Hepatocyte (in vitro differentiated cells): ENCODE results near the gene C20orf173. TPM values are rescaled to one million over a fixed set of nuclear protein-coding genes. Genes with fewer than 3 reads are reported as not detected.
A peak's percentile ranks its signal among the peaks of the same experiment; 100 is the strongest.

Experiments
- DNase-seq: peaks from one replicate; pipeline ENCODE4 v3.0.0-alpha.2; 2016; ENCODE audit warnings: low spot score
- H2AFZ ChIP-seq: fragments of 200-600 bp; sonication (generic); 2 replicates; pipeline ENCODE4 v1.6.0; 2016; ENCODE audit warnings: antibody characterized with exemption, mild to moderate bottlenecking
- H3K27ac ChIP-seq: fragments of 200-600 bp; sonication (generic); 2 replicates; pipeline ENCODE4 v1.5.1; 2016; ENCODE audit warnings: mild to moderate bottlenecking
- H3K27me3 ChIP-seq: fragments of 200-600 bp; sonication (generic); 2 replicates; pipeline ENCODE4 v1.6.1; 2016
- H3K36me3 ChIP-seq: fragments of 200-600 bp; sonication (generic); replicated peaks from 2 replicates; pipeline ENCODE4 v1.5.1; 2016; ENCODE audit warnings: low read depth; ENCODE audit not compliant: insufficient read depth
- H3K4me1 ChIP-seq: fragments of 200-600 bp; sonication (generic); 2 replicates; pipeline ENCODE4 v1.5.1; 2016; ENCODE audit warnings: mild to moderate bottlenecking, moderate library complexity; ENCODE audit not compliant: insufficient read depth
- H3K4me2 ChIP-seq: fragments of 200-600 bp; sonication (generic); 2 replicates; pipeline ENCODE4 v1.6.0; 2016
- H3K4me3 ChIP-seq: fragments of 200-600 bp; sonication (generic); 2 replicates; pipeline ENCODE4 v1.5.1; 2016; ENCODE audit warnings: mild to moderate bottlenecking
- H3K79me2 ChIP-seq: fragments of 200-600 bp; sonication (generic); 2 replicates; pipeline ENCODE4 v1.6.0; 2017; ENCODE audit warnings: mild to moderate bottlenecking
- H3K9me2 ChIP-seq: fragments of 200-600 bp; sonication (generic); replicated peaks from 2 replicates; pipeline ENCODE4 v1.6.0; 2017; ENCODE audit warnings: mild to moderate bottlenecking; ENCODE audit not compliant: insufficient read depth
- H3K9me3 ChIP-seq: fragments of 200-600 bp; sonication (generic); 2 replicates; pipeline ENCODE4 v1.5.1; 2016; ENCODE audit warnings: low read depth, mild to moderate bottlenecking
- H4K20me1 ChIP-seq: fragments of 200-600 bp; sonication (generic); 2 replicates; pipeline ENCODE4 v1.6.0; 2016; ENCODE audit warnings: mild to moderate bottlenecking; ENCODE audit not compliant: insufficient read depth, poor library complexity, severe bottlenecking
- CTCF ChIP-seq: fragments of 200-600 bp; sonication (generic); IDR thresholded peaks from 2 replicates; pipeline ENCODE4 v1.5.1; 2016; ENCODE audit warnings: antibody characterized with exemption, mild to moderate bottlenecking; ENCODE audit not compliant: poor library complexity
- EZH2 ChIP-seq: fragments of 200-600 bp; sonication (generic); IDR thresholded peaks from 2 replicates; pipeline ENCODE4 v1.6.1; 2016; ENCODE audit warnings: antibody characterized with exemption, mild to moderate bottlenecking, borderline replicate concordance
- EZH2phosphoT487 ChIP-seq: fragments of 200-600 bp; sonication (generic); IDR thresholded peaks from one replicate; pipeline ENCODE4 v1.6.1; 2018; ENCODE audit warnings: antibody characterized with exemption, mild to moderate bottlenecking, low read depth, moderate library complexity; ENCODE audit not compliant: unreplicated experiment, severe bottlenecking
- WGBS: methylation state at CpG from one replicate; pipeline ENCODE4 v1.1.6; 2016; ENCODE audit warnings: low lambda C conversion rate; ENCODE audit errors: missing lambda C conversion rate; 5-methylcytosine and 5-hydroxymethylcytosine counted together
- polyA plus RNA-seq: library from polyadenylated mRNA; unstranded; fragments of >200 nt; fragmentation: Nextera tagmentation; extraction: Ambion mirVana; gene quantifications from 2 replicates; pipeline ENCODE4 v1.2.1, GENCODE V29; 2016
- total RNA-seq: library from RNA; depleted of rRNA; stranded (reverse); fragments of >200 nt; gene quantifications from 2 replicates; pipeline ENCODE4 v1.2.3, GENCODE V29; 2014

Gene C20orf173
- total and polyA plus RNA-seq, 2 experiments from 2014 or later, result not detected

- TF ChIP-seq CTCF (peak; percentile 67), EZH2 (no peak), EZH2phosphoT487 (no peak)
- no peaks in the 10 kb centered on the region for H3K9me3 ChIP-seq
- no peaks in the 10 kb centered on the region for H3K9me2 ChIP-seq
- H3K4me3 ChIP-seq, result no peak overlapping the region
- H3K27me3 ChIP-seq, result no peaks in the 10 kb centered on the region
- no peaks in the 10 kb centered on the region for H3K4me1 ChIP-seq
- H4K20me1 ChIP-seq, result no peaks in the 10 kb centered on the region
- H3K4me2 ChIP-seq, result no peak overlapping the region
- WGBS, result 93% methylated on average over 1 of the region's 2 CpGs
- DNase-seq, result peak; percentile 46
- H3K79me2 ChIP-seq, result no peaks in the 10 kb centered on the region
- H3K27ac ChIP-seq, result no peak overlapping the region
- H2AFZ ChIP-seq, result no peak overlapping the region
- no peaks in the 10 kb centered on the region for H3K36me3 ChIP-seq
Measured at GRCh38 chr20:35511814-35512420, 17.5 kb downstream of the C20orf173 start.

- no peak for DNase-seq
Measured at GRCh38 chr20:35510951-35511735, 18.3 kb downstream of the C20orf173 start.

GRCh38 chr20:35508493-35509218, 20.8 kb downstream of the C20orf173 start:
- H2AFZ ChIP-seq, result no peak overlapping the region
- no peaks in the 10 kb centered on the region for H3K79me2 ChIP-seq
- 94% methylated on average over 10 of the region's 10 CpGs for WGBS
- H3K4me3 ChIP-seq, result no peak overlapping the region
- no peaks in the 10 kb centered on the region for H3K9me2 ChIP-seq
- H4K20me1 ChIP-seq, result no peaks in the 10 kb centered on the region
- no peaks in the 10 kb centered on the region for H3K27me3 ChIP-seq
- no peak for DNase-seq
- H3K4me1 ChIP-seq, result peaks cover 6% of the 10 kb centered on the region
- no peaks in the 10 kb centered on the region for H3K36me3 ChIP-seq
- no peaks in the 10 kb centered on the region for H3K9me3 ChIP-seq
- H3K27ac ChIP-seq, result no peak overlapping the region
- no peak for TF ChIP-seq EZH2phosphoT487
- TF ChIP-seq CTCF, result no peak
- no peak for TF ChIP-seq EZH2
- no peak overlapping the region for H3K4me2 ChIP-seq

More at GRCh38 chr20:35510951-35511735, 18.3 kb downstream of the C20orf173 start:
- Histone ChIP-seq H3K4me1 (peaks cover 5% of the 10 kb centered on the region), H3K4me2 (no peak overlapping the region), H3K9me2 (no peaks in the 10 kb centered on the region), H2AFZ (no peak overlapping the region), H3K36me3 (no peaks in the 10 kb centered on the region), H3K4me3 (no peak overlapping the region), H3K9me3 (no peaks in the 10 kb centered on the region), H3K27me3 (no peaks in the 10 kb centered on the region), H3K27ac (no peak overlapping the region), H3K79me2 (no peaks in the 10 kb centered on the region), H4K20me1 (no peaks in the 10 kb centered on the region)
- TF ChIP-seq EZH2, result no peak
- TF ChIP-seq CTCF, result no peak
- TF ChIP-seq EZH2phosphoT487, result no peak
- WGBS, result 95% methylated on average over 11 of the region's 12 CpGs
